Kidney capillary endothelial cell (primary cell): ENCODE measurements around the gene NOTO.
"Not testable (repeated sequence)": the region's sequence is repeated elsewhere in the genome, so short reads cannot be mapped to it uniquely, and the experiment has no call there.

Source experiments
- DNase-seq: peaks from one replicate; pipeline ENCODE4 v3.0.0-alpha.2; 2018; ENCODE audit warnings: low spot score

NOTO gene, protein sequence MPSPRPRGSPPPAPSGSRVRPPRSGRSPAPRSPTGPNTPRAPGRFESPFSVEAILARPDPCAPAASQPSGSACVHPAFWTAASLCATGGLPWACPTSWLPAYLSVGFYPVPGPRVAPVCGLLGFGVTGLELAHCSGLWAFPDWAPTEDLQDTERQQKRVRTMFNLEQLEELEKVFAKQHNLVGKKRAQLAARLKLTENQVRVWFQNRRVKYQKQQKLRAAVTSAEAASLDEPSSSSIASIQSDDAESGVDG

DNA sequence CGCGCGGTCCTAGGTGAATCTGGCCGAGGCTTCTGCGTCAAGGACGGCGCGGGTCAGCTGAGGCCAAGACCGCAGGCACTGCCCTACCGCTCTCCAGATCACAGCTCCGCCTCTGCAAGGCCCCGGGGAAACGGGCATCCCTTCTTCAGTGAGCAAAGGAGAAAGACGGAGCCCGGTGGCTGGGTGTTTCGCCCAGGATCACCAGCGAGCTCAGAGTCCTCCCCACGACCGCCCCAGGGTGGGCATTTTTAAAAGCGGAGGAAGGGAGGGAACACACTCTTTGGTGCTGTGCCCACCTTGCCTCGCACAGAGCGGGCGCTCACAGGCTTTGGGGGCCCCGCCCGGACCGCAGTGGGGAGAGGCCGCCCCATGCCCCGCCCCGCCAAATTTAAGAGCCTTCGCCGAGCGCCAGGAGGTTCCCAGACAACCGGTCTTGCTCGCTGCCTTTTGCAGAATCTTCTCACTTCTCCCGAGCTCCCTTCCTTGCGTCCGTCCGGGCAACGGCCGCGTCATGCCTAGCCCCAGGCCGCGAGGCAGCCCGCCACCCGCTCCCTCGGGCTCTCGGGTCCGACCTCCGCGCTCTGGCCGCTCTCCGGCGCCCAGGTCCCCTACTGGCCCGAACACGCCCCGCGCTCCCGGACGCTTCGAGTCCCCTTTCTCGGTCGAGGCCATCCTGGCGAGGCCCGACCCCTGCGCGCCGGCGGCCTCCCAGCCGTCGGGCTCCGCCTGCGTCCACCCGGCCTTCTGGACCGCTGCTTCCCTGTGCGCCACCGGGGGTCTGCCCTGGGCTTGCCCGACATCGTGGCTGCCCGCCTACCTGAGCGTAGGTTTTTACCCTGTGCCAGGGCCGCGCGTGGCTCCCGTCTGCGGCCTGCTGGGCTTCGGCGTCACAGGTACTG, at the start of gene NOTO:
NOTO (plus strand) TSS at position 419 of the 899 bp plus-strand sequence; CDS start at position 512, 93 bp downstream.
- DNase-seq, result no peak

DNA sequence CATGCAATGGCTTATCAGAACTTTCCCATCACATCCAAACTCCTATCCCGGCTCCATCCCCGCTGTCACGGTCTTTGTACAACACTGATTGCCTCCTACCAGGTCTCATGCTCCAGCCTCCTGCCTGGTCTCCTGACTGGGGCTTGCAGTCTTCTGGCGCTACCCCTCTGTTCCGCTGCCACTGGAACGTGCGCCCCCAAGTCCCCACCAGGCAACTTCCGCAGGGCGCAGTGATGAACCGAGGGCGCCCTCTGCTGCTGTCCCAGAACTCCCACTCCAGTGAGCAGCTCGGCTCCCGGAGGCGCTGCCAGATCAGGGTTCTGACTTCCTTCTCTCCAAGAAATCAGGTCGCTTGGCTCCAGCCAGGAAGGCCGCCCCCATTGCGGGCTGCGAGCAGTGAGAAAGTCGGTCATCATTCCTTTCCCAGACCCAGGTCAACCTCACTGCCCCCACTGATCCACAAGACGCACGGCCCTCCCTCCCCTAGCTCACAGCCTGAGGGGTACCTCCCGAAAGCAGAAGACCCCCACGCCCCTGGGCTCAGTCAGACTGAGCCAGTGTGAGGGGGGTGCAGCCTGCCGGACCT, 45.7 kb upstream of the NOTO start:
- DNase-seq, result peak; percentile 68

DNA sequence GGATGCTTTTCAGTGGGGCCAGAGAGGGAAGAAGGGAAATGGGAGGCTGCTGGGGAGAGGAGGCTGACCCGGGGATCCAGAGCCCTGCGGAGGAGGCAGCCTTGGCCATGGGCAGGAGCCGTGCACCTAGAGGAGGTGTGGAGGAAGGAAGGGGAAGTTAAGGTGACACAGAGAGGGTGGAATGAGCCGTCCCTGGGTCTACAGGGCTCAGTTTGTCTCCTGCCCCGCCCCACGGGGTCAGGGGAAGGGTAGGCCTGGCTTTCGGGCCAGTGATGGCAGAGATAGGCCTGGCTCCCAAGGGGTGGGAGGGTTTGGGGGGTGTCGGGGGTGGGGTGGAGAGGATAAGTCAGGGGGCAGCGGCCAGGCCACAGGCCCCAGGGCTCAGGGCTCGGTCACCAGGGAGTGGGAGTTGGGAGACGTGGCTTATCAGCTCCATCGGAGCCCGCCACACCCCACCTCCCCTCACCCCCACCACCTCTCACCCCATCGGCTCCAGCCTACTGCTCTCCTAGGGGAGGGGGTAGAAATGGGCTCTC, 39.5 kb upstream of the NOTO start:
- no peak for DNase-seq

DNA sequence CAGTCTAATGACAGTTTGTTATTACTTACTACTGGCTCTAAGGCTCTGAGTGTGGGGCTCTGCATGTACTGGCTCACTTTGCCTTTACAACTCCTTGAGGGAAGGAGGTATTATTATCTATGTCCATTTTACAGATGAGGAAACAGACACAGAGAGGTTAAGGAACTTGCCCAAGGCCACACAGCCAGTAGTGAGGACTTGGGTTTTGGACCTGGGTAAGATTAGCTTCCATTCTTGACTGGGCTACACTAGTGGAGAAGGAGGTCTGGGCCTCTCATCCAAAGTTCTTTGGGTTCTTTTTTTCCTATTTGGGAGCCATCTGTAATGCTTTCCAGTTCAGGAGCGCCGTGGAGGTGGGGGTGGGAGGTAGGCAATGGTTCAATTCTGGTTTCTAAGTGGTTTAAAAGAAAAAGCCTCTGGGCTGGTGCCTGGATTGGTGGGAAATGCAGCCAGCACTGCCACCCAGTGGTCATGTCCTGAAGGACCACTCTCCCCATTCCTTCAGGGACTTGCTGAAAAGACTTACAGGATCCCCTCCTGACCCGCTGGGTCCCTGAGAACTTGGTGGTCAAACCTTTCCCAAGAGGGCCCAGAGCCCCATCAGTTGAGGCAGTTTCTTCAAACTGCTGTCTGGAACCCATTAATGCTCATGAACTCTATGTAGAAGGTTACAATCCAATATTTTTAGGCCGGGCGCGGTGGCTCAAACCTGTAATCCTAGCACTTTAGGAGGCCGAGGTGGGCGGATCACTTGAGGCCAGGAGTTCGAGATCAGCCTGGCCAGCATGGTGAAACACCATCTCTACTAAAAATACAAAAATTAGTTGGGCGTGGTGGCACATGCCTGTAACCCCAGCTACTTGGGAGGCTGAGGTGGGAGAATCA, 38.6 kb upstream of the NOTO start:
- peak; percentile 80 for DNase-seq

DNA sequence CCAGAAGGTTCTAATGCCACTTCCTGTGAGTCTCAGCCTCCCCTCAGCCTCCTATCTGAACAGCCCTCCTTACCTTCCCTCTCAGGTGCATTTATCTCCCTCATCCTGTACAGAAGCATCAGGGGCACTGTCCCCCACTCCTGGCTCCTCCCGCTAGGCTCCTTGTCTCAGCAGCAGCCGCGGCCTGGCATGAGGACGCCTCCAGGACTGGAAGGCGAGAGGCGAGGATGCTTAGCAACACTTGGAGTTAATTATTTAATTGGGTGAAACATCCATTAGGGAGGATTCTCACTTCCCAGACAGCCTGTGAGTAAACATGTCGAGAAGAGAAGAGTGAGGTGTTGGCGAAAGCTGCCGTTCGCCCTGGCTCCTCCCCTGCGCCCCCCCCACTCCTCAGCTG, 36.4 kb upstream of the NOTO start:
- DNase-seq, result not testable (repeated sequence)

DNA sequence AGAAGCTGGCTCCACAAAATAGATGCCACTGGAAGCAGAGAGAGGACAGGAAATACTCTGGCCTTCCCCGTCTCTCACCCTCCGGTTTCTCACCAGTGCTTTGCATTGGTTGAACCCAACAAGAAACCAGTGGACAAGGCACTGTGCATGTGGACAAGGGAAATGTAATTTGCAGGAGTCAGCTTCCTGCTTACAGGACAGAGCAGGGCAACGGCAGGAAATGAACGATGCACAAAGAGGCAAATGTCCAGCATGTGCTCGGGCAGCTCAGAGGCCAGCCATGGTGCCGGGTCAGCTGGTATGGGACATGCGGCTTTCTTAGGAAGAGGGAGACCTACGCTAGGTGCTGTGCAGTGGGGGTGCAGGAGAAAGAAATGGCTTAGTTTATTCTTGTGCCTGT, 35.6 kb upstream of the NOTO start:
- DNase-seq, result not testable (repeated sequence)

DNA sequence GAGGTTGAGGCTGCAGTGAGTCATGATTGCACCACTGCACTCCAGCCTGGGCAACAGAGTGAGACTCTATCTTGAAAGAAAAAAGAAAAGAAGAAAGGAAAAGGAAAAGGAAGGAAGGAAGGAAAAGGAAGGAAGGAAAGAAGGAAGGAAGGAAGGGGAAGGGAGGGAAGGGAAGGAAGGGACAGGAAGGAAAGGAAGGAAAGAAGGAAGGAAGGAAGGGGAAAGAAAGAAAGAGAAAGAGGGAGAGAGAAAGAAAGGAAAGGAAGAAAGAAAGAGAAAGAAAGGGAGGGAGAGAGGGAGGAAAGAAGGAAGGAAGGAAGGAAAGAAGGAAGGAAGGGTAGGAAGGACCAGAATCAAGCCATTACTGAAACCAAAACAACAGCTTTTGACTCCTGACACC, 34.0 kb upstream of the NOTO start:
- DNase-seq, result not testable (repeated sequence)

DNA sequence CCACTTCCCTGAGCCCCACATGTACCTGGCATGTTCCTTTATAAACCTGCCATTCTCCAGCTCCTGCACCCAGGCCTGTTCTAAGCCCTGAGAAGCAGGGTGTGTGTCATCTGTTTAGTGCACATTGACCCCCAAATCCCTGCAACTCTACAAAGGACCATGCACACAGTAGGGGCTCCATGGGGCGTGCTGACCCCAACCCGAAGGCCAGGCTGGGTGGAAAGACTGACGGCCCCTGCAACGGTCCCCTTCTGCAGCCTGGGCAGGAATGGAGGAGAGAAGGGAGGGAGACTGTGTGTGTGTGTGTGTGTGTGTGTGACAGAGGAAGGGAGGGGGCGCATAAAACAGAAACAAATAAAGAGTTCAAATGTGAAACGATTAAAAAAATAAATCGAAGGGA, 32.0 kb upstream of the NOTO start:
- DNase-seq, result not testable (repeated sequence)

DNA sequence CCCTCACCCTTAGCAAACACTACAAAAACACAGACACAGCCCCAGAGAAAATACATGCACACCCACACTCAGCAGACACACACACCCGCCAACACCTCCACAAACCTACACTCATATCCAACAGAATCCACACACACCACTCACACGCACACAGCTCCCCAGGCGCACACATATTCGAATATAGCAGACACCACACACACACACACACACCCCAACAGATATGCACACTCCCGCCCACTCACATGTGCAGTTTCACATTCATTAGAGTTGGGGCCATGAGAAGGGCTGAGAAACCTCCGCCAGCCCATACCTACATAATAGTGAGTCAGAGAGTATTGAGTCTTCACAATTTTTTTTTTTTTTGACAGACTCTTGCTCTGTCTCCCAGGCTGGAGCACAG, 29.4 kb upstream of the NOTO start:
- DNase-seq, result no peak

DNA sequence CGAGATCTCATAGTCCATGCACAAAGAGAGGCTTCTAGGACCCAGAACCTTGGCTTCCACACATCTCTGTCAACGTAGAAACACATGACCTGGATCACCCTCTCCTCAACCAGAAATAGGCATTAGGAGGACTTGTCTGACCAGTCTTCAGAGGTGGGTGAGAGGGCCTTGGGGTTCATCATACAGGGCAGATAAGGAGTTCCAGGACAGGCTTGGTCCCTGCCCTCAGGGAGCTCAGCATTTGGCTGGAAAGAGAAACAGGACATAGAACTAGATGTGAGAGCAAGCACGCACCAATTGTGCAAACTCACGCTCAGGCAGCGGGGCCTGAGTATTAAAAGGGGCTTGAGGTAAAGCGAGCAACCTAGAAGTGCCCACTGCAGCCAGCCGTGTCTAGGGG, 28.6 kb upstream of the NOTO start:
- no peak for DNase-seq

DNA sequence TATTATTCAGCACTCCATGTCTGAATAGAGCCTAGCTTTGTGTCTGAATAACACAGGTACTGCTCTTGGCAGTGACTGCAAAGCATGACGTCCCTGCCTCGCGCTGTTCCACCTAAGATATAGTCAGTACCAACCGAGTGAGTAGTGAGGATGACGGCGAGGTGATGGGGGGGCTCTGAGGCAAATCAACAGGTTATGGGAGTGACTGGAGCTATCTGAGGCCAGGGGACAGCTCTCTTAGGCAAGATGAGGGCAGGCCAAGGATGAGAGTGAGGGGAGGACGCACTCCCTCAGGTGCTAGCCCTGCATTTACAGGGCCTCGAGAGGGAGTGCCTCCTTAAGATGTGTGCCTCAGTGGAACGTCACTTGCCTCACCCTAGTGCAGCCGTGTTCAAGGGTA, 28.1 kb upstream of the NOTO start:
- DNase-seq, result no peak

DNA sequence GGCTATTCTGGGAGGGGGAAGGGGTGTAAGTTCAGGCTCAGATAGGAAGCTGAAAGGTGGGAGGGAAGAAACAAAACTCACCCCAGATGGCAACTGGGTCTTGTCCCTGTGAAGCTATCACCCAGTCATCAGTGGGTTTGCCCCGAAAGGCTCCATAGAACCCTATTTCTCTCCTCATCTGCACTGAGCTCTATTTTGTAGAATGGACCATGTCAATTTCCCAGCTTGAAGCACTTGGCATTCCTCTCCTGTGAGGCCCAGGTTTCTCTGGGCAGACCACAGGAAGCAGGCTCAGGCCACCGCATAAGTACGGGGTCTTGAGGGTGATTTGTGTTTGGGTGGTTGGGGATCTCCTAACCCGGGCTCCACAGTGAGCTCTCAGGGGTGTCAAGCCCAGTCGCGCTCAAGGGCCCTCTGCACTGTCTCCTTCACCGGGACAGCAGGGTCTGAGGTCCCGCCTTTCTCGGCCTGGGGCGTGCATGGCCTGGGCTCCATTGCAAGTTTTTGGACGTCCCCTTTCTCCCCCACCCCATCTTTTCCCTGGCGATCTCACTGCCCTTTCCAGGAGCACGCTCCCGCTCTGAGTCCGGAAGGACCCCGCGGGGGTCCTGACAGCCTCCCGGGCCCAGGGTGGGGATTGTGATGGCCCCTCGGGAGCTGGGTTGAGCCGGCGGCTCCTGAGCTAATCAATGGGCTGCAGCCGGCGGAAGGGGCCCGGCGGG, 27.3 kb upstream of the NOTO start:
- DNase-seq, result peak; percentile 5

DNA sequence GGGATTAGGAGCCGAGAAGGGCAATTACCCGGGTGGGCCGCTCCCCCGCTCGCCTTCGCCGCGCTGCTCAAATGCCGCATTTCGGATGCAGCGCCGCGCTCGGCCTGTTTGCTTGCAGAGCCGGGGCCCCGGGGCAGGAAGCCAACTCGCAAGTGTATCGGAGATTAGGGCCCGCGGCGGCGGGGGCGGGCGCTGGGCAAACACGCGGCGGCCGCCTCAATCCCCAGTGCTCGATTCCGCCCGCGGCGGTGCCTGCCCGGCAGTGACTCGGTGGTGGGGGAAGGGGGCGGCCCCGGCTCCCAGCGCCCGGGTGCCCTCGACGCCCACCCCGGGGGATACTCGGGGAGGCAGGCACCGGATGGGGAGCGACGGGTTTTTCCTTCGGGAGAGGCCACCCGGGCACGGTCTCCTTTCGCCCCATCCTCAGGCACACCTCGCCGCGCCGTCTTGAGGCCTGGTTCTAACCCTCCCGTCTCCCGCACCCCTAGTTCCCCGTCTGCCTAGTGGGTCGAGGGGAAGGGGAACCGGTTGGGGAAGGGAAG, 26.6 kb upstream of the NOTO start:
- peak; percentile 51 for DNase-seq

DNA sequence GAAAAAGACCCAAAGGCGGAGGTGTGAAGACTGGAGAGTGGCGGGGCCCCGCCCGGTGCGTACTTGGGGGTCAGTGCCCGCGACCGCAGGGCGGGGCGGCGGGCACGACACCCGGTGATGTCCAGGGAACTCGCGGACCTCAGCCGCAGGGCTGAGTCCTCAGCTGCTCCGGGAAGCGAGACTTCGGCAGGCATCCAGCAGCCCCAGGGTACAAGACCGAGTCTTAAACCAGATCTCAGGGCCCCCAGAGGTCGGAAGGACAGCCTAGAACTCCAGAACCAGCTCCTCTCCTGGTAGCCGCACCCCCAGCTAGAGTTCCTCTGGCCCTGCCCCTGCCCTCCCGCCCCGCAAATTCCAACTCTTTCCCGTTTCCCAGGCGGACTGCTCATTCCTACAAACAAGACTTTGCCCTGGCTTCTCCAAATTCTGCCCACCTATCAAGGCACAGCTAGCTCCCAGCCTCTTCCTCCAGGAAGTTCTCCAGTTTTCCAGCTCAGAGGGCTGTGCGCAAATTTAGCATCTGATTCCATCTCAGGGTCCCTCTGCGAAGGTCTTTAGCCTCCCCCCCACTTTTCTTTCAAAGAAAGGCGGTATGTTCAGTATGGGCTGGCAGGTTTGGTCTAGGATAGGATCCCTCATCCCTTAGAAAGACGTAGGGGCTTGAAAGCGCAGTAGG, 26.0 kb upstream of the NOTO start:
- peak; percentile 7 for DNase-seq

DNA sequence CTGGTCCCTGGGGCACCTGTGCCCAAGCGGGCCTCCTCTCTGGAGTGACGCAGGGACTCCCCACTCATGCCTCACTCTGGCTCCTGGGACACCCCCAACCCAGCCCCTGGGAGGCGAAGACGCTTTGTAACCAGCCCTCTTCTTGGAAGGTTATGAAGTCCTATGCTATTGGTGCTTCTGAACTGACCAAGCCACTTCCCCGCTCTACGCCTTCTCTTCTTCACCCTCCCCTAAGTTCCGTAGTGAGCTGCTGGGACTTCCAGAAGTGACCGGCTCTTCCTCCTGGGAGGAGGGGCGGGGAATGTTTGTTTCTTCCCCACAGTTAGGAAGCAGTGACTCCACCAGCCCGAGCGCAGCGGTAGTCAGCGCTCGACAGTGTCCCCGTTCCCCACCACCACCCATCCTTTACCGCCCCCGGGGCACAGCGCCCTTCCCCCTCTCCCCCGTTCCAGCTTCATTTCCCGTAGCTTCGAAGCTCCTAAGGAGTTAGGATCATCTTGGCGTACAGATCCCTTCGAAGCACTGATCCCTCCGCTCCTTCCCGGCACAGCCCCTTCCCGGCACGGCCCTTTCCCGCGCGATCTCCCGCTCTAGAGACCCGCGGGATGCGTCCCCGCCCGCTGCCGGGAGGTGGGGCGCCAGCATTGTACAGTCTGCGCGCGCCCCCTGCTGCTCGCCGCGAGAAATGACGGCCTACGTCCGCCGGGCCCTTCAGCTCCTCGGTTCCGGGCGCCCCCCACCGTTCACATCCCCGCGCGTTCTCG, 25.3 kb upstream of the NOTO start:
- DNase-seq, result peak; percentile 80

DNA sequence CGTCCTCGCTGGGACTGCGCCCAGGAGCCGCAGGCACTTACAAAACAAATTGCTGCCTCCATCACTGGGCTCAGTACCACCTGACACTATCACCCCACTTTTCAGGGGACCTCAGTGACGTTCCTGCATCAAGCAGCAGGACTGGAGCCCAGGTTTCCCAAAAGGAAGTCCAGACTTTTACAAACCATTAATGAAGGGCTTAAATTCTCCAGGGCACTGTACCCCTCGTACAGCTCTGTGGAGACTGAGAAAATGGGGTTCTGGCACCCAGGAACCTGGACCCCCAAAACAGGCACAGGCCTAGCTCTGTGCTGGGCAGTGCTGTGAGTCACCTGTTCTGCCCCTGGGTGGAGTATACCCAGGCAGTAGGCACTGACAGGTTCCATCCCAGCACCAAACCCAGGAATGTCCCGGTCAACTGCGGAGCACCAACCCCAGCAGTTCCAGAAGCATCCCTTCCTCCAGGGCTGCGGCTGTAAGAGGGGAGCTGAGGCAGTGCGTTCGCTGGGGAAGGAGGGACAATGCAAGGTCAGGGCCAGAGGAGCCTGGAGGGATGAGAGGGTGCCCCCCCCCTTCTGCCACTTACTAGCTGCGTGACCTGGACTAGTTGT, 24.6 kb upstream of the NOTO start:
- DNase-seq, result no peak

DNA sequence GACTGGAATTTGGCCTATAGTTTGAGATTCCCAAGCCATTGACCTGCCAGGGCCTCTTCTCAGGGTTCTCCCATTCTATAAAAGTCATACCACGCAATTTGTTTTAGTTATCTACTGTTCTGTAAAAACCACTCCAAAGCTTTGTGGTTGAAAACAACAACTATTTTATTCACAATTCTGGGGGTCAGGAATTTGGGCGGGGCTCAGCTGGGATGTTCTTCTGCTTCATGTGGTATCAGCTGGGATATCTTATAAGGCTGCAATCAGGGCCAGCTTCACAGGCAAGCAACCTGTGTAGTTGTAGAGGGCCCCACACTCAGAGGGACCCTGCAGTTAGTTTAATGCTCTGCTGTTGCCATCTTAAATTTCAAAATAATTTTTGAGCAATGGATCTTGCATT, 16.4 kb upstream of the NOTO start:
- DNase-seq, result no peak

DNA sequence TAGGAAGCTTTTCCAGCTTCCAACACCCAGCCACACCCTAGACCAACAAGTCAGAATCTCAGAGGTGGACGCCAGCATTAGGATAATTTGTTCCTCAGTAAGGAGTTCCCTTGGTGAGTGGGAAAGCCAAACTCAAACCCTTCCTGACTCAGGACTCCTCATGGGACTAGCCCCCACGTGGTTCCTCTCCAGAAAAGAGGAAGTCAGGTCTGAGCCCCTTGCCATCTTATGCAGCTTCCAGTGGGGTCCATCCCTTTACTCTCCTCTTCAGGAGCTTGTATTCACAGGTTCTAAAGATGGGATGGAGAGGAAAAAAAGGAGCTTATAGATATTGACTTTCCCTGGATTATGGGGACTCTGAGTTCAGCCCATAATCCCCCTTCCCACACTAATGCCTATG, 14.8 kb upstream of the NOTO start:
- DNase-seq, result no peak

DNA sequence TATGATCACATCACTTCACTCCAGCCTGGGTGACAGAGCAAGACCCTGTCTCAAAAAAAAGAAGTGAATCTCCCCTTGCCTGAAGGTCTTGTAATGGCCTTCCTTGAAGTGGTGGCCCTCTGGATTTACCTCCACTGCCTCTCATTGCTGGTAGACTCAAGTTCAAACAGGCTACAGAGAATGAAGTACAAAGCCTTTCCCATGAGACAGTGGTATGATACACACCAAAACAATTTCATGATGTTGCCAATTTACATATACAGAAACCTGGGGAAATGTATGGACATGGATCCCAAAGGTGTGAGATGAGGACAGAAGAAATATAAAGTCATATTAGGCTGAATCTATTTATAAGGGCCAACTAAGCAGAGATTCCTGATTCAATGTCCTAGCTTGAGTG, 4.8 kb upstream of the NOTO start:
- no peak for DNase-seq
